Right lobe of liver (tissue), 4 donors: ENCODE measurements around the gene C1orf50.

Source experiments
- POLR2A ChIP-seq: fragments of 450-650 bp; IDR thresholded peaks from one replicate; pipeline ENCODE4 v1.6.1; 2017; ENCODE audit warnings: antibody characterized with exemption, mild to moderate bottlenecking
- TF ChIP-seq, protein P1 (sequence below), 4 donors: fragments of 200-600 bp in 3 of 4; fragments of 450-650 bp in 1 of 4; IDR thresholded peaks; one replicate each; pipeline versions ENCODE4 v1.5.1 to v1.8.0; 2016 to 2022; ENCODE audit warnings: antibody characterized with exemption in 4 of 4, mild to moderate bottlenecking in 2 of 4
- donor health status: DM: no; HTN: no; CAD: no.
- donor health status: DM: no; HTN: no; CAD: no.
- donor health status: DM: no; HTN: yes; CAD: no.

DNA sequence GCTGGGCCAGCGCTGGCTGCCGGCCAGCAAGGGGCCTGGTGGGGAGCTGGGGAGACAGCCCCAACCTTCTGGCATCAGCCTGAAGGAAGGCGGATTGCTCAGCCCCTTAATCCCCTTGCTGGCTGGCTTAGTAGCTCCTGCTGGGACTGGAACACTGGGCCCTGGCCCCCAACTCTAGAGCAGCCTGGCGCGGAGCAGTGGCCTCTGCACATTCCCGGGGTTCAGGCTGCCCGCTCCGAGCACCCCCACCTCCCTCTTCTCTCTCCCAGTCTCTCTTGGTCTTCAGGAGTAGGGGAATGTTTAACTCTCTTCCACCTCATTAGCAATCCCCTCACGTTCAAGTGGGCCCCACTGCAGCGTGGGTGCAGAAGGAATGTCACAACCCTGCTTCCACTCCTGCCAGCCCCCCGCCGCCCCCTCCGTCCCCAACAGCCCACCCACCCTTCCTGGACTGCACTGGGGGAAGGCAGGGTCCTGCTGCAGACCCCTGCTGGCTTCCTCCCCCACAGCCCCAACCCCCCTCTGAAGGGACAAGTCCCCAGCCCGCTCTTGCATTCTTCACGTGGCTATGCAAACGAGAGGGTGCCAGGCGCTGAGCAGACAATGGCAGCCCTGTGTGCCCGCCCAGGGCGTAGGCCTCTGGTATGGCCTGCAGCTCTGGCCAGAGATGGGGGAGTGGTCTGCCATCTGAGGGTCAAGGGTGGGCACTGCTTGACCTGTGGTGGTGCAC is 26.0 kb upstream of the C1orf50 start:
- TF ChIP-seq, protein P1, sequence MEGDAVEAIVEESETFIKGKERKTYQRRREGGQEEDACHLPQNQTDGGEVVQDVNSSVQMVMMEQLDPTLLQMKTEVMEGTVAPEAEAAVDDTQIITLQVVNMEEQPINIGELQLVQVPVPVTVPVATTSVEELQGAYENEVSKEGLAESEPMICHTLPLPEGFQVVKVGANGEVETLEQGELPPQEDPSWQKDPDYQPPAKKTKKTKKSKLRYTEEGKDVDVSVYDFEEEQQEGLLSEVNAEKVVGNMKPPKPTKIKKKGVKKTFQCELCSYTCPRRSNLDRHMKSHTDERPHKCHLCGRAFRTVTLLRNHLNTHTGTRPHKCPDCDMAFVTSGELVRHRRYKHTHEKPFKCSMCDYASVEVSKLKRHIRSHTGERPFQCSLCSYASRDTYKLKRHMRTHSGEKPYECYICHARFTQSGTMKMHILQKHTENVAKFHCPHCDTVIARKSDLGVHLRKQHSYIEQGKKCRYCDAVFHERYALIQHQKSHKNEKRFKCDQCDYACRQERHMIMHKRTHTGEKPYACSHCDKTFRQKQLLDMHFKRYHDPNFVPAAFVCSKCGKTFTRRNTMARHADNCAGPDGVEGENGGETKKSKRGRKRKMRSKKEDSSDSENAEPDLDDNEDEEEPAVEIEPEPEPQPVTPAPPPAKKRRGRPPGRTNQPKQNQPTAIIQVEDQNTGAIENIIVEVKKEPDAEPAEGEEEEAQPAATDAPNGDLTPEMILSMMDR (IDR thresholded peaks at IDR 0.05): no peak
- no peak for TF ChIP-seq POLR2A
